Hepatocyte (in vitro differentiated cells): Measurements from ENCODE around the gene KDM3B.

ENCODE experiments used
- CTCF ChIP-seq: fragments of 200-600 bp; sonication (generic); IDR thresholded peaks from 2 replicates; pipeline ENCODE4 v1.5.1; 2016; ENCODE audit warnings: antibody characterized with exemption, mild to moderate bottlenecking; ENCODE audit not compliant: poor library complexity
- EZH2 ChIP-seq: fragments of 200-600 bp; sonication (generic); IDR thresholded peaks from 2 replicates; pipeline ENCODE4 v1.6.1; 2016; ENCODE audit warnings: antibody characterized with exemption, mild to moderate bottlenecking, borderline replicate concordance
- EZH2phosphoT487 ChIP-seq: fragments of 200-600 bp; sonication (generic); IDR thresholded peaks from one replicate; pipeline ENCODE4 v1.6.1; 2018; ENCODE audit warnings: antibody characterized with exemption, mild to moderate bottlenecking, low read depth, moderate library complexity; ENCODE audit not compliant: unreplicated experiment, severe bottlenecking

- TF ChIP-seq CTCF (no peak), EZH2 (no peak), EZH2phosphoT487 (no peak)
Observed at GRCh38 chr5:138389332-138389731, 36.8 kb downstream of the KDM3B start.
